Gastroesophageal sphincter (tissue), 4 donors: ENCODE measurements around the gene CYLD. TPM values are rescaled to one million over a fixed set of nuclear protein-coding genes. Genes with fewer than 3 reads are reported as not detected.

Experiments used
- ATAC-seq: fragments of 150-250 bp; one replicate; pipeline ENCODE4 v1.9.1; 2016; ENCODE audit warnings: mild to moderate bottlenecking, moderate library complexity
- H3K27ac ChIP-seq, 4 donors: fragments of 200-600 bp; sonication (generic) in 3 of 4; 1 replicate in 3 of 4; 2 replicates in 1 of 4; pipeline ENCODE4 v1.5.1; 2016 to 2019
- H3K27me3 ChIP-seq: fragments of 200-600 bp; sonication (generic); one replicate; pipeline ENCODE4 v1.5.1; 2019
- H3K36me3 ChIP-seq, 2 donors: fragments of 200-600 bp; sonication (generic); one replicate each; pipeline ENCODE4 v1.5.1; 2019; ENCODE audit warnings: control low read depth in 1 of 2
- H3K4me1 ChIP-seq, 3 donors: fragments of 200-600 bp; sonication (generic); 1 replicate in 2 of 3; 2 replicates in 1 of 3; pipeline ENCODE4 v1.5.1; 2016 to 2019; ENCODE audit warnings: control low read depth in 2 of 3
- H3K4me3 ChIP-seq, 2 donors: fragments of 200-600 bp; sonication (generic); one replicate each; pipeline ENCODE4 v1.5.1; 2019; ENCODE audit warnings: mild to moderate bottlenecking in 1 of 2, moderate library complexity in 1 of 2
- H3K9me3 ChIP-seq, 3 donors: fragments of 200-600 bp; sonication (generic); one replicate each; pipeline ENCODE4 v1.5.1; 2017 to 2019; ENCODE audit warnings: control low read depth in 2 of 3
- CTCF ChIP-seq, 4 experiments: fragments of 200-600 bp in 2 of 4; fragments of 450-650 bp in 2 of 4; sonication (generic) in 1 of 4; IDR thresholded peaks; one replicate each; pipeline ENCODE4 v1.5.1; 2017 to 2019; ENCODE audit warnings: antibody characterized with exemption in 4 of 4, mild to moderate bottlenecking in 2 of 4, moderate library complexity in 2 of 4
- EP300 ChIP-seq: sonication (generic); formaldehyde crosslinking; IDR thresholded peaks from one replicate; pipeline ENCODE4 v1.6.1; 2017; ENCODE audit warnings: antibody characterized with exemption, mild to moderate bottlenecking
- POLR2A ChIP-seq, 2 donors: fragments of 450-650 bp; IDR thresholded peaks; one replicate each; pipeline ENCODE4 v1.6.1; 2017; ENCODE audit warnings: antibody characterized with exemption in 2 of 2, mild to moderate bottlenecking in 2 of 2, moderate library complexity in 1 of 2
- POLR2AphosphoS5 ChIP-seq: sonication (generic); formaldehyde crosslinking; IDR thresholded peaks from one replicate; pipeline ENCODE4 v1.6.1; 2017; ENCODE audit warnings: antibody characterized with exemption
- WGBS, 2 donors: methylation state at CpG; one replicate each; pipeline ENCODE4 v1.1.5; 2018; ENCODE audit warnings: low coverage in 1 of 2; 5-methylcytosine and 5-hydroxymethylcytosine counted together
- total RNA-seq, 4 donors: library from RNA; depleted of rRNA; stranded (reverse); fragments of >200 nt; gene quantifications; one replicate each; pipeline ENCODE4 v1.1.0, GENCODE V29; 2016

The CYLD gene
- total RNA-seq, 4 donors from 2014 or later: 39.2 to 82.5 (median 53.2) TPM

- H3K4me3 ChIP-seq: peak overlapping the region; percentile 40 to 45
- no peaks in the 10 kb centered on the region for H3K27me3 ChIP-seq
- peaks cover 0 to 47% (median 13%) of the 10 kb centered on the region in 3 donors for H3K4me1 ChIP-seq
- H3K36me3 ChIP-seq: no peaks in the 10 kb centered on the region
- ATAC-seq: peak; percentile 52
- H3K27ac ChIP-seq: peak overlapping the region in 3 of 4 donors; percentile 53 to 71 (median 63)
- no peaks in the 10 kb centered on the region for H3K9me3 ChIP-seq
- WGBS, 2 donors: 27 to 44% methylated on average over 7 to 8 of the region's 19 CpGs
- TF ChIP-seq CTCF (IDR thresholded peaks at IDR 0.05) (no peak), POLR2AphosphoS5 (no peak), POLR2A (IDR thresholded peaks at IDR 0.05) (no peak), EP300 (no peak)
Observed at GRCh38 chr16:50697881-50698767, 43.8 kb upstream of the CYLD start.

- 63 to 90% methylated on average over 1 to 5 of the region's 19 CpGs for WGBS, 2 donors
Observed at GRCh38 chr16:50699326-50700159, 42.3 kb upstream of the CYLD start.

GRCh38 chr16:50702725-50703124 is 39.2 kb upstream of the CYLD start:
- Histone ChIP-seq H3K27me3 (no peaks in the 10 kb centered on the region), H3K27ac (no peak overlapping the region), H3K4me3 (no peak overlapping the region), H3K9me3 (peaks cover 0 to 19% (median 0%) of the 10 kb centered on the region in 3 donors), H3K36me3 (no peaks in the 10 kb centered on the region), H3K4me1 (peaks cover 0 to 7% (median 0%) of the 10 kb centered on the region in 3 donors)
- no peak for TF ChIP-seq EP300
- no peak for TF ChIP-seq CTCF (IDR thresholded peaks at IDR 0.05)
- TF ChIP-seq POLR2A (IDR thresholded peaks at IDR 0.05): no peak
- no peak for TF ChIP-seq POLR2AphosphoS5
- 87 to 100% methylated on average over 1 to 3 of the region's 3 CpGs for WGBS, 2 donors
- ATAC-seq: no peak

More at GRCh38 chr16:50699326-50700159, 42.3 kb upstream of the CYLD start:
- Histone ChIP-seq H3K27me3 (no peaks in the 10 kb centered on the region), H3K4me3 (no peak overlapping the region), H3K9me3 (peaks cover 0 to 10% (median 0%) of the 10 kb centered on the region in 3 donors), H3K4me1 (peaks cover 0 to 33% (median 13%) of the 10 kb centered on the region in 3 donors), H3K27ac (no peak overlapping the region), H3K36me3 (no peaks in the 10 kb centered on the region)
- ATAC-seq: no peak
- TF ChIP-seq POLR2AphosphoS5: no peak
- no peak for TF ChIP-seq CTCF (IDR thresholded peaks at IDR 0.05)
- TF ChIP-seq EP300: no peak
- TF ChIP-seq POLR2A (IDR thresholded peaks at IDR 0.05): no peak

GRCh38 chr16:50704245-50704644 is 37.6 kb upstream of the CYLD start:
- ATAC-seq: no peak
- 81 to 90% methylated on average over 1 of the region's 1 CpG for whole genome bisulfite sequencing, 2 donors
- peaks cover 0 to 19% (median 0%) of the 10 kb centered on the region in 3 donors for H3K9me3 ChIP-seq
- TF ChIP-seq CTCF (IDR thresholded peaks at IDR 0.05) (no peak), EP300 (no peak), POLR2A (IDR thresholded peaks at IDR 0.05) (no peak), POLR2AphosphoS5 (no peak)
- H3K36me3 ChIP-seq: no peaks in the 10 kb centered on the region
- H3K4me3 ChIP-seq: no peak overlapping the region
- H3K27ac ChIP-seq: no peak overlapping the region
- no peaks in the 10 kb centered on the region for H3K27me3 ChIP-seq
- H3K4me1 ChIP-seq: no peaks in the 10 kb centered on the region
